OCI-LY1 (cell line): Measurements from ENCODE around the gene SYP.

ENCODE experiments used
- CTCF ChIP-seq: fragments of 200-600 bp; sonication (generic), shearing (Covaris generic); IDR thresholded peaks from 2 replicates; pipeline ENCODE4 v1.5.1; 2017; ENCODE audit warnings: mild to moderate bottlenecking, antibody characterized with exemption, low read length, moderate library complexity, mixed read lengths
- EZH2 ChIP-seq: fragments of 200-600 bp; sonication (generic), shearing (Covaris generic); IDR thresholded peaks from 2 replicates; pipeline ENCODE4 v1.8.0; 2017; ENCODE audit warnings: borderline replicate concordance, mixed run types, mild to moderate bottlenecking, antibody characterized with exemption, low read length, moderate library complexity, mixed read lengths

- TF ChIP-seq CTCF (no peak), EZH2 (no peak)
Measured at GRCh38 chrX:49177338-49177833, 22.6 kb downstream of the SYP start.
